HG03064 (cell line): Measurements from ENCODE around the gene THOC7.

ENCODE experiments used
- ATAC-seq: cut with Tn5 transposase; IDR thresholded peaks from one replicate; pipeline ENCODE4 v1.9.1; 2021; ENCODE audit warnings: low read depth; ENCODE audit not compliant: unreplicated experiment

THOC7 gene

GRCh38 chr3:63847718-63848450, 15.7 kb downstream of the THOC7 start:
- ATAC-seq: no peak

GRCh38 chr3:63845215-63845614, 18.4 kb downstream of the THOC7 start:
- ATAC-seq: no peak

DNA sequence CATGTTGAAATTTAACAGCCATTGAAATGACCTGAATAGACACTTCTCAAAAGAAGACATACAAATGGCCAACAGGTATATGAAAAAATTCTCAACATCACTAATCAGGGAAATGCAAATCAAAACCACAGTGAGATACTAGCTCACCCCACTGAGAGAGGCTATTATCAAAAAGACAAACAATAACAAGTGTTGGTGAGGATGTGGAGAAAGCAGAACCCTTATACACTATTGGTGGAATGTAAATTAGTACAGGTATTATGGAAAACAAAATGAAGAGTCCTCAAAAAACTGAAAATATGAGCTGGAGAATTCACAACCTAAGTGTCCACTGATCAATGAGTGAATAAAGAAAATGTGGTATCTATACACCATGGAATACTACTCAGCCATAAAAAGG, 21.5 kb downstream of the THOC7 start:
- ATAC-seq: no peak

- ATAC-seq: no peak
These were observed 21.9 kb downstream of the THOC7 start for GRCh38 chr3:63841704-63842103.

GRCh38 chr3:63832395-63832794, 31.2 kb downstream of the THOC7 start:
- ATAC-seq: no peak

DNA sequence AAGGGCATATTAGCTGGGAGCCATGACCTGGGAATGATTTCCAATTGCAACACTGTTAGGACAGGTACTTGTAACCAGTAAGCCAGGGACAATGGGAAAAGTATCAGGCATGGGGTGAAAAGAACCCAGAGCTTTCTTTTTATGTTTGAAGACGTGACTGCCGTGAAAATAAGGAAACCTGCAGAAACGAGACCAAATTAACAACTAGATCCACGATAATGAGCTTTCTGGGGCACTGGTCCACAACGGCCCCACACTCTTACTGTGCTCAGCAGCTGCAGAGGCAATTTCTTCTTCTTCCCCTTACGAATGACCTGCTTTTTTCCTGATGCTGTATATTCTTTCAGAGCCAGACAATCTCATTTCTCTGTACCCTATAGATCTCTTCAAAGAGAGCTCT, 33.1 kb downstream of the THOC7 start:
- ATAC-seq: no peak

DNA sequence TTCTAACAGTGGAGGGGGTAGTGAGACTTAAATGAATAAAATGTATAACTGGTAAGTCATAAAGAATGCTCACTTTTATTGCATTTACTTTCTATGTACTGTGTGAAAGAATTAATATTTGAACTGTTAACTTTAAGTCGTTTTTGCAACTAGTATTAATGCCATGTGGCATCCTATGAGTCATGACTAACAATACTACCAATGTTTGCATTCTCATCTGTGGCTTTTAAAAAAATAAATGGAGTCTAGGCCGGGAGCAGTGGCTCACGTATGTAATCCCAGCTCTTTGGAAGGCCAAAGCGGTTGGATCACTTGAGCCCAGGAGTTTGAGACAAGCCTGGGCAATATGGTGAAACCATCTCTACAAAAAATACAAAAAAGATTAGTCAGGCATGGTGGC, 39.3 kb downstream of the THOC7 start:
- no peak for ATAC-seq

DNA sequence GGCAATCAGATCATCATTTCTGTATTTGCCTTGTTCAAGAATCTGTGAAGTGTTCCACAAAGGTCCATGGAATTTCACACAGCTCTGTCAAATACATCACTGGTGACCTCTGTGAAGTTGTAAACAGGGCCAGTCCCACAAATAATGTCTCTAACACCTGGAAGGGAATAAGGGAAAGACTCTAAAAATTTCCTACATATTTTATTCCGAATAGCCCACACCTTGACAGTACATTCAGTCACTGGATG, 44.5 kb downstream of the THOC7 start, which contains the start of gene C3orf49:
Gene C3orf49, plus strand, starts transcription at position 149 of the 248 bp plus-strand sequence. CDS start 173 bp downstream, outside the sequence.
- no peak for ATAC-seq

GRCh38 chr3:63818282-63819150, 45.1 kb downstream of the THOC7 start:
- ATAC-seq: no peak

- ATAC-seq: no peak
These were observed 46.4 kb downstream of the THOC7 start for GRCh38 chr3:63817225-63817624.

- no peak for ATAC-seq
These were observed 49.4 kb downstream of the THOC7 start for GRCh38 chr3:63814237-63814636.

DNA sequence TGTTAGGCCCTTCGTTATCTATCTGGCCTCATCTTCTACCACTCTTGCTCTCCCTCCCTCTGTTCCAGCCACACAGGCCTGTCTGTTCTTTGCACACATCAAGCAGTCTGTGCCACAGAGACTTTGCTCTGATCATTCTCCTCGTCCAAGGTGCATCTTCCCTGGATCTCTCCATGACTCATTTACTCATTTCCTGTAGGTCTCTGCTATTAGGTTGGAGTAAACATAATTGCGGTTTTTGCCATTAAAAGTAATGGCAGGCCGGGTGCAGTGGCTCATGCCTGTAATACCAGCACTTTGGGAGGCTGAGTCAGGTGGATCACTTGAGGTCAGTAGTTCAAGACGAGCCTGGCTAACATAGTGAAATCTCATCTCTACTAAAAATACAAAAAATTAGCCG, 54.0 kb downstream of the THOC7 start:
- ATAC-seq: no peak

DNA sequence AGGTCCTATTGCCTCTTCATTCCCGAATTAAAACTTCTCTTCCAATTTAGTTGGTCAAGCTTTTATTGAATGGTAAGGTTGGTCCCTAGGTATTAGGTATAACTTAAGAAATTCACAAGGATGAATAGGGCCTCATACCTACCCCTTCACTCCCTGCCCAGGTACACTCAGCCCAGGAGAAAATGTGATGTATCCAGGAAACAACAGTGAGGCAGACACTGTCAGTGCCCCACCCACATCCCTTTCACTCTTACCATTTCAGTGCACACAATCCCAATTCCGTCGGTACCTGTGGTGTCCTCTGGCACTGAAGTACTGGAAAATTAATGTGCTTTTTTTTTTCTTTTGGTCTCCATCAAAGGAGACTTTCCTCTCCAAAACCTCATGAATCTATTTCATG, 55.0 kb downstream of the THOC7 start:
- no peak for ATAC-seq

GRCh38 chr3:63807961-63808565, 55.5 kb downstream of the THOC7 start:
- no peak for ATAC-seq

GRCh38 chr3:63803911-63804310, 59.7 kb downstream of the THOC7 start:
- ATAC-seq: no peak

DNA sequence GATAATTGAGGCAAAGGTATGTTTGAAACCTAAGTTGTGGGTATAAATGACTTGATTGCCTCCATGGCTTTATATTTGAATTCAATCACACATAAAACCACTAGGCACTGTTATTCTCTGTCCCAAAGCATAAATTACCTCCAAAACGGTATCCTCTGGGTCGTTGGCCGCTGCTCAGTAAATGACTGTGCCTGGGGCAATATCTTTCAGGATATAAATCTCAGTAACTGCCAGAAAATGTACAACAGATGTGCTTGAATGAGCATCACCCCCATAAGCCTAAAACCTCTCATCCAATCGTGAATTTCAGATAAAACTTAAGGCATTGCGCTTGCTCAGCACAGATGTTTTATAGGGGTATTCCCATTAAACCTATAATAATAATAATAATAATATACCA, 63.5 kb downstream of the THOC7 start:
- ATAC-seq: no peak

DNA sequence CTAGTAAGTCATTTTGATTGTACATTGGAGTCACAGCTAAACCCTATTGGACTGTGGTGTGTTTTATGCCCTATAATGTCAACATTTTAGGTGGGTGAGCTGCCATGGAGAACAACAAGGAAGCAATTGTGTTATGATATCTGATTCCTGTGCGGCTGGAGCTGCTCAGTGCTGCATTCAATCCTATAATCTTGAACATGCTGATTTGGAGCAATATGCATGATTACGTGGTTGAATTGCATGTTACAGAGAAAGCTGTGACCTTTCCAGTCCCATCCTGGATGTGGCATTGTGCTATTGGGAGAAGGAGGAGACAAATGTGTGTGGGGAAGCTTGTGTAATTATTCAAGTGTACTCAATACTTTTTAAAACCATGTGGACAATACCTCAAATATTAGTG, 64.7 kb downstream of the THOC7 start:
- ATAC-seq: no peak

GRCh38 chr3:63798544-63798943, 65.1 kb downstream of the THOC7 start:
- ATAC-seq: no peak

- no peak for ATAC-seq
These were observed 68.2 kb downstream of the THOC7 start for GRCh38 chr3:63795438-63795837.

GRCh38 chr3:63791974-63792373, 71.6 kb downstream of the THOC7 start:
- ATAC-seq: no peak
